Neural cell (in vitro differentiated cells): Measurements from ENCODE around the gene ARPC5L. TPM values are rescaled to one million over a fixed set of nuclear protein-coding genes. Genes with fewer than 3 reads are reported as not detected.

Experiments used
- H2AFZ ChIP-seq: fragments of 200-600, 300-800 bp; sonication (generic), shearing (Covaris generic); 2 replicates; pipeline ENCODE4 v1.6.0; 2014; ENCODE audit warnings: low read depth, mild to moderate bottlenecking, antibody characterized with exemption, low read length, moderate library complexity
- H3F3A ChIP-seq: fragments of 200-600 bp; shearing (Covaris generic); 2 replicates; pipeline ENCODE4 v1.6.1; 2016; ENCODE audit warnings: mild to moderate bottlenecking, moderate library complexity, mixed read lengths, antibody characterized with exemption, low read length; ENCODE audit not compliant: insufficient read depth, poor library complexity, severe bottlenecking
- H3K27ac ChIP-seq: fragments of 200-600, 300-800 bp; sonication (generic), shearing (Covaris generic); 2 replicates; pipeline ENCODE4 v1.5.1; 2014; ENCODE audit warnings: mild to moderate bottlenecking, low read length, moderate library complexity
- H3K27me3 ChIP-seq: fragments of 300-800, 200-600 bp; sonication (generic), shearing (Covaris generic); 2 replicates; pipeline ENCODE4 v1.6.0; 2014; ENCODE audit warnings: mild to moderate bottlenecking, low read depth, low read length, moderate library complexity; ENCODE audit not compliant: insufficient read depth
- H3K36me3 ChIP-seq: fragments of 300-800, 200-600 bp; sonication (generic), shearing (Covaris generic); 2 replicates; pipeline ENCODE4 v1.5.1; 2014; ENCODE audit warnings: mild to moderate bottlenecking, antibody characterized with exemption, low read length, moderate library complexity; ENCODE audit not compliant: insufficient read depth
- H3K4me2 ChIP-seq: fragments of 300-800, 200-600 bp; sonication (generic), shearing (Covaris generic); 2 replicates; pipeline ENCODE4 v1.6.0; 2014; ENCODE audit warnings: mild to moderate bottlenecking, low read length
- H3K4me3 ChIP-seq: fragments of 300-800, 200-600 bp; sonication (generic), shearing (Covaris generic); 2 replicates; pipeline ENCODE4 v1.5.1; 2014; ENCODE audit warnings: mild to moderate bottlenecking, low read length, moderate library complexity
- H3K79me2 ChIP-seq: fragments of 200-600 bp; shearing (Covaris generic); replicated peaks from 2 replicates; pipeline ENCODE4 v1.6.0; 2014; ENCODE audit warnings: mild to moderate bottlenecking, low read length, moderate library complexity; ENCODE audit not compliant: insufficient read depth
- H3K9ac ChIP-seq: fragments of 300-800, 200-600 bp; sonication (generic), shearing (Covaris generic); 2 replicates; pipeline ENCODE4 v1.6.1; 2016; ENCODE audit warnings: mild to moderate bottlenecking, low read length, mixed read lengths
- H3K9me2 ChIP-seq: fragments of 200-600 bp; shearing (Covaris generic); 2 replicates; pipeline ENCODE4 v1.6.1; 2016; ENCODE audit warnings: mild to moderate bottlenecking, low read length, mixed read lengths; ENCODE audit not compliant: insufficient read depth
- H3K9me3 ChIP-seq: fragments of 200-600, 300-800 bp; sonication (generic), shearing (Covaris generic); 2 replicates; pipeline ENCODE4 v1.6.1; 2016; ENCODE audit warnings: mild to moderate bottlenecking, mixed run types, low read length, moderate library complexity, mixed read lengths
- H4K20me1 ChIP-seq: fragments of 200-600 bp; shearing (Covaris generic); 2 replicates; pipeline ENCODE4 v1.6.1; 2016; ENCODE audit warnings: mild to moderate bottlenecking, mixed run types; ENCODE audit not compliant: insufficient read depth
- EP300 ChIP-seq: fragments of 450-650 bp; conservative IDR thresholded peaks from 2 replicates; pipeline ENCODE4 v1.6.1; 2014; ENCODE audit warnings: antibody characterized with exemption, mild to moderate bottlenecking, moderate library complexity; ENCODE audit not compliant: poor library complexity, severe bottlenecking
- EZH2 ChIP-seq: fragments of 200-600, 300-800 bp; shearing (Covaris generic), sonication (generic); IDR thresholded peaks from 2 replicates; pipeline ENCODE4 v1.6.1; 2014; ENCODE audit warnings: antibody characterized with exemption, low read length, borderline replicate concordance, mild to moderate bottlenecking; ENCODE audit not compliant: insufficient read depth, poor library complexity, severe bottlenecking
- MXI1 ChIP-seq: fragments of 450-650 bp; conservative IDR thresholded peaks from 2 replicates; pipeline ENCODE4 v1.6.1; 2014; ENCODE audit warnings: antibody characterized with exemption, mild to moderate bottlenecking; ENCODE audit not compliant: poor library complexity, severe bottlenecking
- POLR2AphosphoS5 ChIP-seq: IDR thresholded peaks from 2 replicates; pipeline ENCODE4 v1.6.1; 2012
- RAD21 ChIP-seq: fragments of 450-650 bp; conservative IDR thresholded peaks from 2 replicates; pipeline ENCODE4 v1.6.1; 2014; ENCODE audit warnings: antibody characterized with exemption, mild to moderate bottlenecking, moderate library complexity
- SMC3 ChIP-seq: fragments of 450-650 bp; conservative IDR thresholded peaks from 2 replicates; pipeline ENCODE4 v1.6.1; 2014; ENCODE audit warnings: antibody characterized with exemption, mild to moderate bottlenecking, moderate library complexity; ENCODE audit not compliant: poor library complexity
- TAF1 ChIP-seq: IDR thresholded peaks from 2 replicates; pipeline ENCODE4 v1.6.1; 2012; ENCODE audit warnings: low read depth
- polyA plus RNA-seq: library from polyadenylated mRNA; depleted of rRNA; stranded (reverse); fragments of >200 nt; gene quantifications from 2 replicates; pipeline ENCODE4 v1.2.3, GENCODE V29; 2014
- TF ChIP-seq, protein P1 (sequence below): fragments of 450-650 bp; IDR thresholded peaks from 2 replicates; pipeline ENCODE4 v1.5.1; 2014; ENCODE audit warnings: antibody characterized with exemption, mild to moderate bottlenecking, moderate library complexity; ENCODE audit not compliant: poor library complexity, severe bottlenecking
- TF ChIP-seq, protein P2 (sequence below): IDR thresholded peaks from 2 replicates; pipeline ENCODE4 v1.6.1; 2012; ENCODE audit warnings: borderline replicate concordance

ARPC5L gene
- polyA plus RNA-seq, 1 donor from 2014 or later = 46.5 TPM

DNA sequence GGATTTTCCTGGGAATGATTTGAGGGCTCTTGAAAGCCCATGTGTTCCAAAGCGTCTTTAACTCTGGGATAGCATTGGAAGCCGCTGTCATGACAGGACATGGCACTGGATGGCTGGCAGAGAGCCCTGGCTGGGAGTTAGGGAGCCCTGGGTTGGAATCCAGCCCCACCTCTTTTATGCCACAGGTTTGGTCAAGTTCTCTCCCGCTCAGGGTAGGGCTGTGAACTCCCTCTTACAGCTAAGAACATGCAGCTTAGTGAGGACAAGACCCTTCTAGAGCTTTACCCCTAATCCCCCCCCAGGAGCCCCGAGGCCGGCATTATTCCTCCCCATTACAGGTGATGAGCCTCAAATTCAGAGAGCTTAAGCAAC is 47.8 kb upstream of the ARPC5L start:
- no peak overlapping the region for H3K27ac ChIP-seq
- no peaks in the 10 kb centered on the region for H3K9me2 ChIP-seq
- H3K27me3 ChIP-seq = no peaks in the 10 kb centered on the region
- no peaks in the 10 kb centered on the region for H3K36me3 ChIP-seq
- H3K9ac ChIP-seq = no peak overlapping the region
- H3K4me3 ChIP-seq = no peak overlapping the region
- TF ChIP-seq, protein P1, sequence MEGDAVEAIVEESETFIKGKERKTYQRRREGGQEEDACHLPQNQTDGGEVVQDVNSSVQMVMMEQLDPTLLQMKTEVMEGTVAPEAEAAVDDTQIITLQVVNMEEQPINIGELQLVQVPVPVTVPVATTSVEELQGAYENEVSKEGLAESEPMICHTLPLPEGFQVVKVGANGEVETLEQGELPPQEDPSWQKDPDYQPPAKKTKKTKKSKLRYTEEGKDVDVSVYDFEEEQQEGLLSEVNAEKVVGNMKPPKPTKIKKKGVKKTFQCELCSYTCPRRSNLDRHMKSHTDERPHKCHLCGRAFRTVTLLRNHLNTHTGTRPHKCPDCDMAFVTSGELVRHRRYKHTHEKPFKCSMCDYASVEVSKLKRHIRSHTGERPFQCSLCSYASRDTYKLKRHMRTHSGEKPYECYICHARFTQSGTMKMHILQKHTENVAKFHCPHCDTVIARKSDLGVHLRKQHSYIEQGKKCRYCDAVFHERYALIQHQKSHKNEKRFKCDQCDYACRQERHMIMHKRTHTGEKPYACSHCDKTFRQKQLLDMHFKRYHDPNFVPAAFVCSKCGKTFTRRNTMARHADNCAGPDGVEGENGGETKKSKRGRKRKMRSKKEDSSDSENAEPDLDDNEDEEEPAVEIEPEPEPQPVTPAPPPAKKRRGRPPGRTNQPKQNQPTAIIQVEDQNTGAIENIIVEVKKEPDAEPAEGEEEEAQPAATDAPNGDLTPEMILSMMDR = no peak
- TF ChIP-seq, protein P2, sequence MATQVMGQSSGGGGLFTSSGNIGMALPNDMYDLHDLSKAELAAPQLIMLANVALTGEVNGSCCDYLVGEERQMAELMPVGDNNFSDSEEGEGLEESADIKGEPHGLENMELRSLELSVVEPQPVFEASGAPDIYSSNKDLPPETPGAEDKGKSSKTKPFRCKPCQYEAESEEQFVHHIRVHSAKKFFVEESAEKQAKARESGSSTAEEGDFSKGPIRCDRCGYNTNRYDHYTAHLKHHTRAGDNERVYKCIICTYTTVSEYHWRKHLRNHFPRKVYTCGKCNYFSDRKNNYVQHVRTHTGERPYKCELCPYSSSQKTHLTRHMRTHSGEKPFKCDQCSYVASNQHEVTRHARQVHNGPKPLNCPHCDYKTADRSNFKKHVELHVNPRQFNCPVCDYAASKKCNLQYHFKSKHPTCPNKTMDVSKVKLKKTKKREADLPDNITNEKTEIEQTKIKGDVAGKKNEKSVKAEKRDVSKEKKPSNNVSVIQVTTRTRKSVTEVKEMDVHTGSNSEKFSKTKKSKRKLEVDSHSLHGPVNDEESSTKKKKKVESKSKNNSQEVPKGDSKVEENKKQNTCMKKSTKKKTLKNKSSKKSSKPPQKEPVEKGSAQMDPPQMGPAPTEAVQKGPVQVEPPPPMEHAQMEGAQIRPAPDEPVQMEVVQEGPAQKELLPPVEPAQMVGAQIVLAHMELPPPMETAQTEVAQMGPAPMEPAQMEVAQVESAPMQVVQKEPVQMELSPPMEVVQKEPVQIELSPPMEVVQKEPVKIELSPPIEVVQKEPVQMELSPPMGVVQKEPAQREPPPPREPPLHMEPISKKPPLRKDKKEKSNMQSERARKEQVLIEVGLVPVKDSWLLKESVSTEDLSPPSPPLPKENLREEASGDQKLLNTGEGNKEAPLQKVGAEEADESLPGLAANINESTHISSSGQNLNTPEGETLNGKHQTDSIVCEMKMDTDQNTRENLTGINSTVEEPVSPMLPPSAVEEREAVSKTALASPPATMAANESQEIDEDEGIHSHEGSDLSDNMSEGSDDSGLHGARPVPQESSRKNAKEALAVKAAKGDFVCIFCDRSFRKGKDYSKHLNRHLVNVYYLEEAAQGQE = no peak
- TF ChIP-seq TAF1 (no peak), EP300 (no peak), RAD21 (no peak), MXI1 (no peak), SMC3 (no peak), POLR2AphosphoS5 (no peak), EZH2 (no peak)
- H4K20me1 ChIP-seq = no peaks in the 10 kb centered on the region
- no peak overlapping the region for H3K4me2 ChIP-seq
- no peaks in the 10 kb centered on the region for H3F3A ChIP-seq
- no peaks in the 10 kb centered on the region for H3K9me3 ChIP-seq
- H3K79me2 ChIP-seq = no peaks in the 10 kb centered on the region
- H2AFZ ChIP-seq = no peak overlapping the region

DNA sequence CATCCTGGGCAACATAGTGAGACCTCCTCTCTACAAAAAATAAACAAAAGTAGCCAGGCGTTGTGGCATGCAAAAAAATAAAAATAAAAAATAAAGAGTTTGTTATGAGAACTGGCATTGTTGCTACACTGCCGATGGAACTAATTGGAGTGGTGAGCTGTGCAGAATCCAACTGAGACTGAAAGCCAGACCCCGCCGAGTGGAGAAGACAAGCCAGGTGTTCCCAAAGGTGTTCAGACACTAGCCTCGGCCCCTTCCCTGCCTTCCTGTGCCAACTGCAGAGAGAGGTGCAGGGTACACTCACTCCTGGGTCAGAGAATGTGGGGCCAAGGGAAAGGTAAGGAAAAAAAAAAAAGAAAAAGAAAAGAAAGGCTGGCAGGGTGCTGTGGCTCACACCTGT is 46.3 kb upstream of the ARPC5L start:
- TF ChIP-seq MXI1 (no peak), POLR2AphosphoS5 (no peak), SMC3 (no peak), EZH2 (no peak), RAD21 (no peak), TAF1 (no peak), EP300 (no peak)
- TF ChIP-seq, protein P1 = no peak
- TF ChIP-seq, protein P2 = no peak
- H3K27me3 ChIP-seq = no peaks in the 10 kb centered on the region
- H4K20me1 ChIP-seq = no peaks in the 10 kb centered on the region
- no peaks in the 10 kb centered on the region for H3K9me2 ChIP-seq
- H3K79me2 ChIP-seq = no peaks in the 10 kb centered on the region
- no peaks in the 10 kb centered on the region for H3F3A ChIP-seq
- H3K36me3 ChIP-seq = no peaks in the 10 kb centered on the region
- no peak overlapping the region for H3K27ac ChIP-seq
- H3K4me2 ChIP-seq = no peak overlapping the region
- no peak overlapping the region for H3K4me3 ChIP-seq
- no peak overlapping the region for H3K9ac ChIP-seq
- H2AFZ ChIP-seq = no peak overlapping the region
- H3K9me3 ChIP-seq = no peaks in the 10 kb centered on the region
